Cardiac ventricle fibroblast (primary cell): ENCODE measurements around the gene ZNF845. TPM values are rescaled to one million over a fixed set of nuclear protein-coding genes. Genes with fewer than 3 reads are reported as not detected.

ENCODE experiments used
- total RNA-seq: library from RNA; depleted of rRNA; stranded (reverse); fragments of >200 nt; gene quantifications from 2 replicates; pipeline ENCODE4 v1.2.3, GENCODE V29; 2015

Gene ZNF845
- 2.7 and 3.5 TPM in 2 replicates for total RNA-seq

GRCh38 chr19:53333463-53334449 lies at the start of gene ZNF845:
ZNF845 (plus strand) TSS chr19:53333749; CDS start chr19:53341308, 7,559 bp downstream.

GRCh38 chr19:53365134-53365898 lies 31.8 kb downstream of the ZNF845 start, which contains the start of gene ZNF525:
ZNF525 (plus strand) TSS chr19:53365705; CDS start chr19:53372282, 6,577 bp downstream.

GRCh38 chr19:53394974-53395839 lies 61.7 kb downstream of the ZNF845 start, which contains the start of gene ZNF765:
ZNF765 (plus strand) TSS chr19:53395149; CDS start chr19:53398016, 2,867 bp downstream.

Other genes with a start within 250 kb of the ZNF845 start
- gene ZNF160, start 230.3 kb upstream of the ZNF845 start, total RNA-seq: 18.5 and 20.3 TPM in 2 replicates
- gene ZNF415, start 200.8 kb upstream of the ZNF845 start, total RNA-seq: 4.5 and 9.0 TPM in 2 replicates
- 5.4 and 7.6 TPM in 2 replicates for gene ZNF347, start 174.7 kb upstream of the ZNF845 start, total RNA-seq
- gene ZNF665, start 140.4 kb upstream of the ZNF845 start, total RNA-seq: 1.7 and 2.5 TPM in 2 replicates
- gene ZNF677, start 78.9 kb upstream of the ZNF845 start, total RNA-seq: 15.2 and 15.4 TPM in 2 replicates
- gene VN1R2, start 75.5 kb upstream of the ZNF845 start, total RNA-seq: not detected in 2 replicates
- gene VN1R4, start 66.0 kb upstream of the ZNF845 start, total RNA-seq: not detected in 2 replicates
- gene ZNF525, start 32.0 kb downstream of the ZNF845 start, total RNA-seq: 2.1 and 4.4 TPM in 2 replicates
- gene ZNF765, start 61.4 kb downstream of the ZNF845 start, total RNA-seq: 4.0 and 5.3 TPM in 2 replicates
- gene ZNF761, start 98.2 kb downstream of the ZNF845 start, total RNA-seq: 6.9 and 9.0 TPM in 2 replicates
- gene ZNF813, start 134.0 kb downstream of the ZNF845 start, total RNA-seq: 2.6 and 6.3 TPM in 2 replicates
- gene ZNF331, start 204.4 kb downstream of the ZNF845 start, total RNA-seq: 6.0 and 10.4 TPM in 2 replicates